GM18505 (cell line): ENCODE measurements around the gene OR2AT4.

Experiments
- ATAC-seq: cut with Tn5 transposase; IDR thresholded peaks from one replicate; pipeline ENCODE4 v1.9.1; 2021; ENCODE audit not compliant: unreplicated experiment
- POLR2A ChIP-seq: IDR thresholded peaks from 4 replicates; pipeline ENCODE4 v1.6.1; 2011; ENCODE audit warnings: borderline replicate concordance; ENCODE audit not compliant: insufficient read depth, insufficient read length; ENCODE audit errors: extremely low read depth

Gene OR2AT4

GRCh38 chr11:75096456-75097172 is at the start of gene OR2AT4:
OR2AT4 (minus strand) TSS chr11:75096876.
- no peak for TF ChIP-seq POLR2A
- ATAC-seq = no peak

GRCh38 chr11:75145972-75146519 is 49.4 kb upstream of the OR2AT4 start:
- ATAC-seq = no peak
- no peak for TF ChIP-seq POLR2A

GRCh38 chr11:75145196-75145971 is 48.7 kb upstream of the OR2AT4 start:
- TF ChIP-seq POLR2A = no peak
- no peak for ATAC-seq

GRCh38 chr11:75144716-75145014 is 48.0 kb upstream of the OR2AT4 start:
- ATAC-seq = no peak
- TF ChIP-seq POLR2A = no peak

- no peak for ATAC-seq
- no peak for TF ChIP-seq POLR2A
These were observed 46.7 kb upstream of the OR2AT4 start for GRCh38 chr11:75143420-75143731.

GRCh38 chr11:75142714-75143419 is 46.2 kb upstream of the OR2AT4 start:
- no peak for TF ChIP-seq POLR2A
- peak; percentile 57 for ATAC-seq

GRCh38 chr11:75141166-75141565 is 44.5 kb upstream of the OR2AT4 start:
- no peak for ATAC-seq
- no peak for TF ChIP-seq POLR2A

GRCh38 chr11:75140269-75141138 is 43.8 kb upstream of the OR2AT4 start:
- no peak for TF ChIP-seq POLR2A
- no peak for ATAC-seq

GRCh38 chr11:75135651-75136050 is 39.0 kb upstream of the OR2AT4 start:
- TF ChIP-seq POLR2A = no peak
- ATAC-seq = no peak

- no peak for TF ChIP-seq POLR2A
- ATAC-seq = no peak
These were observed 38.5 kb upstream of the OR2AT4 start for GRCh38 chr11:75135021-75135650.

- no peak for TF ChIP-seq POLR2A
- ATAC-seq = no peak
These were observed 37.3 kb upstream of the OR2AT4 start for GRCh38 chr11:75133976-75134375.

GRCh38 chr11:75132080-75132479 is 35.4 kb upstream of the OR2AT4 start:
- ATAC-seq = no peak
- no peak for TF ChIP-seq POLR2A
